GM23338 (cell line): ENCODE results near the gene FAM3D. TPM values are rescaled to one million over a fixed set of nuclear protein-coding genes. Genes with fewer than 3 reads are reported as not detected.

Source experiments
- ATAC-seq: fragments of 200-7000 bp; cut with Tn5 transposase; 3 replicates; pipeline ENCODE4 v1.9.1; 2020
- DNase-seq: peaks from one replicate; pipeline ENCODE4 v3.0.0-alpha.2; 2015; ENCODE audit warnings: low spot score
- H2AFZ ChIP-seq: fragments of 200-600 bp; sonication (generic); 2 replicates; pipeline ENCODE4 v1.8.0; 2016; ENCODE audit warnings: antibody characterized with exemption, mild to moderate bottlenecking, moderate library complexity
- H3F3A ChIP-seq: fragments of 200-600 bp; sonication (generic); replicated peaks from 2 replicates; pipeline ENCODE4 v1.8.0; 2017; ENCODE audit warnings: antibody characterized with exemption, mixed run types, low read depth
- H3K27ac ChIP-seq: fragments of 200-600 bp; sonication (generic); 2 replicates; pipeline ENCODE4 v1.6.1; 2016; ENCODE audit warnings: low read depth
- H3K27me3 ChIP-seq: fragments of 200-600 bp; sonication (generic); 2 replicates; pipeline ENCODE4 v1.8.0; 2016; ENCODE audit warnings: mild to moderate bottlenecking, mixed run types, moderate library complexity; ENCODE audit not compliant: insufficient read depth
- H3K36me3 ChIP-seq: fragments of 200-600 bp; sonication (generic); 2 replicates; pipeline ENCODE4 v1.8.0; 2016; ENCODE audit warnings: mild to moderate bottlenecking; ENCODE audit not compliant: insufficient read depth
- H3K4me1 ChIP-seq: fragments of 200-600 bp; sonication (generic); 2 replicates; pipeline ENCODE4 v1.8.0; 2016; ENCODE audit warnings: mild to moderate bottlenecking, moderate library complexity; ENCODE audit not compliant: insufficient read depth
- H3K4me2 ChIP-seq: fragments of 200-600 bp; sonication (generic); 2 replicates; pipeline ENCODE4 v1.7.1; 2017; ENCODE audit warnings: mixed run types
- H3K4me3 ChIP-seq: fragments of 200-600 bp; sonication (generic); 2 replicates; pipeline ENCODE4 v1.6.1; 2016; ENCODE audit warnings: mixed run types
- H3K79me2 ChIP-seq: fragments of 200-600 bp; sonication (generic); replicated peaks from 2 replicates; pipeline ENCODE4 v1.8.0; 2017; ENCODE audit warnings: mild to moderate bottlenecking; ENCODE audit not compliant: insufficient read depth
- H3K9me2 ChIP-seq: fragments of 200-600 bp; sonication (generic); 2 replicates; pipeline ENCODE4 v1.8.0; 2017; ENCODE audit not compliant: insufficient read depth
- H4K20me1 ChIP-seq: fragments of 200-600 bp; sonication (generic); replicated peaks from 2 replicates; pipeline ENCODE4 v1.8.0; 2017; ENCODE audit warnings: mild to moderate bottlenecking; ENCODE audit not compliant: insufficient read depth
- H3K27ac Mint-ChIP-seq: 2 replicates; pipeline ENCODE4 v1.8.0; 2020; ENCODE audit warnings: inconsistent platforms, mild to moderate bottlenecking, moderate library complexity, mixed read lengths
- H3K27me3 Mint-ChIP-seq: 3 replicates; pipeline ENCODE4 v1.8.0; 2022; ENCODE audit warnings: low read depth, mild to moderate bottlenecking, moderate library complexity, mixed read lengths, inconsistent platforms; ENCODE audit not compliant: insufficient read depth, poor library complexity
- H3K36me3 Mint-ChIP-seq: 3 replicates; pipeline ENCODE4 v1.8.0; 2021; ENCODE audit warnings: low read depth, mild to moderate bottlenecking, inconsistent platforms, moderate library complexity, mixed read lengths
- H3K4me1 Mint-ChIP-seq: 3 replicates; pipeline ENCODE4 v1.8.0; 2020; ENCODE audit warnings: mild to moderate bottlenecking, inconsistent platforms, mixed read lengths
- H3K4me3 Mint-ChIP-seq: 3 replicates; pipeline ENCODE4 v1.8.0; 2021; ENCODE audit warnings: moderate library complexity, mild to moderate bottlenecking, inconsistent platforms, mixed read lengths
- H3K9me3 Mint-ChIP-seq: 3 replicates; pipeline ENCODE4 v1.8.0; 2020; ENCODE audit warnings: moderate library complexity, mild to moderate bottlenecking, inconsistent platforms, mixed read lengths
- CREB1 ChIP-seq: fragments of 250-450 bp; sonication (Bioruptor Pico); IDR thresholded peaks from 2 replicates; pipeline ENCODE4 v1.5.0; 2020; ENCODE audit warnings: low read depth, mild to moderate bottlenecking, moderate library complexity
- EZH2phosphoT487 ChIP-seq: fragments of 200-600 bp; sonication (generic); IDR thresholded peaks from one replicate; pipeline ENCODE4 v1.8.1; 2018; ENCODE audit warnings: antibody characterized with exemption; ENCODE audit not compliant: unreplicated experiment
- NANOG ChIP-seq: IDR thresholded peaks from 2 replicates; pipeline ENCODE4 v1.6.1; 2016; ENCODE audit warnings: antibody characterized with exemption, borderline replicate concordance
- POLR2AphosphoS5 ChIP-seq: IDR thresholded peaks from 2 replicates; pipeline ENCODE4 v1.6.1; 2016; ENCODE audit warnings: antibody characterized with exemption, low read depth
- STAT1 ChIP-seq: IDR thresholded peaks from one replicate; pipeline ENCODE4 v1.6.1; 2016; ENCODE audit warnings: antibody characterized with exemption; ENCODE audit not compliant: unreplicated experiment
- ZNF114 ChIP-seq: fragments of 250-450 bp; sonication (Bioruptor Pico); IDR thresholded peaks from 2 replicates; pipeline ENCODE4 v1.5.0; 2020; ENCODE audit warnings: mild to moderate bottlenecking, moderate library complexity
- ZNF331 ChIP-seq: fragments of 250-450 bp; sonication (Bioruptor Pico); IDR thresholded peaks from 2 replicates; pipeline ENCODE4 v1.5.0; 2020; ENCODE audit warnings: low read depth, mild to moderate bottlenecking, moderate library complexity
- polyA plus RNA-seq: library from polyadenylated mRNA; unstranded; fragments of >200 nt; fragmentation: Nextera tagmentation; extraction: Ambion mirVana; gene quantifications from 2 replicates; pipeline ENCODE4 v1.2.1, GENCODE V29; 2016
- total RNA-seq: library from RNA; depleted of rRNA; stranded (reverse); fragments of >200 nt; shearing (Covaris generic); gene quantifications from 2 replicates; pipeline ENCODE4 v1.2.3, GENCODE V29; 2014
- TF ChIP-seq, protein P1 (sequence below): IDR thresholded peaks from 2 replicates; pipeline ENCODE4 v1.6.1; 2016; ENCODE audit warnings: antibody characterized with exemption
- TF ChIP-seq, protein P2 (sequence below): IDR thresholded peaks from one replicate; pipeline ENCODE4 v1.6.1; 2018; ENCODE audit warnings: antibody characterized with exemption; ENCODE audit not compliant: unreplicated experiment
- TF ChIP-seq, protein P3 (sequence below), 2 experiments: fragments of 200-600 bp in 1 of 2; sonication (generic) in 1 of 2; conservative IDR thresholded peaks; 2 replicates each; pipeline versions ENCODE4 v1.5.1 to v1.6.1; 2016 to 2017; ENCODE audit warnings: antibody characterized with exemption in 2 of 2, low read depth in 2 of 2, mild to moderate bottlenecking in 2 of 2, moderate library complexity in 1 of 2

The FAM3D gene
- total and polyA plus RNA-seq, 2 experiments from 2014 or later, result 0.26 TPM; not detected in 1

DNA sequence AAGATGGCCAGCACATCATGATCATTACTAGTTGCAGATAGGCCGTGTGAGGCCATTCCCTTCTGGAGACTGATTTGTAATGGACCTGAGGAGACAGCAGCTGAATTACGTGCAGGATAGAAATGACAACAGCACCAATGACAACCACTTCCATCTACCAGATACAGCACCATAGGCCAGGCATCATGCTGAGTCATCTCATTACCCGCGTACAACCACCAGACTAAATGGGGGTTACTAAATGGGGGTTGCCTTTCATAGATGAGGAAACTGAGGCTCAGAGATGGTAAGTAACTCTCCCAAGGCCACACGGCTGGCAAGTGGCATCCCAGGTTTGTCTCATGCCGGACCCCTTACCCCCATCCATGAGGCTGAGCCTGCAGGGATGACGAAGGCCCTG is 56.6 kb downstream of the FAM3D start:
- H2AFZ ChIP-seq, result no peak overlapping the region
- H3K4me3 ChIP-seq, result no peak overlapping the region
- H3K79me2 ChIP-seq, result no peaks in the 10 kb centered on the region
- no peaks in the 10 kb centered on the region; the same call in 2 of the 3 replicates for H3K4me1 Mint-ChIP-seq
- no peak overlapping the region for H3K4me3 Mint-ChIP-seq
- H3K4me1 ChIP-seq, result no peaks in the 10 kb centered on the region
- no peak overlapping the region for H3K27ac Mint-ChIP-seq
- no peaks in the 10 kb centered on the region for H3K9me2 ChIP-seq
- TF ChIP-seq, protein P1, sequence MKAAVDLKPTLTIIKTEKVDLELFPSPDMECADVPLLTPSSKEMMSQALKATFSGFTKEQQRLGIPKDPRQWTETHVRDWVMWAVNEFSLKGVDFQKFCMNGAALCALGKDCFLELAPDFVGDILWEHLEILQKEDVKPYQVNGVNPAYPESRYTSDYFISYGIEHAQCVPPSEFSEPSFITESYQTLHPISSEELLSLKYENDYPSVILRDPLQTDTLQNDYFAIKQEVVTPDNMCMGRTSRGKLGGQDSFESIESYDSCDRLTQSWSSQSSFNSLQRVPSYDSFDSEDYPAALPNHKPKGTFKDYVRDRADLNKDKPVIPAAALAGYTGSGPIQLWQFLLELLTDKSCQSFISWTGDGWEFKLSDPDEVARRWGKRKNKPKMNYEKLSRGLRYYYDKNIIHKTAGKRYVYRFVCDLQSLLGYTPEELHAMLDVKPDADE, result no peak
- TF ChIP-seq STAT1, result no peak
- TF ChIP-seq, protein P2, sequence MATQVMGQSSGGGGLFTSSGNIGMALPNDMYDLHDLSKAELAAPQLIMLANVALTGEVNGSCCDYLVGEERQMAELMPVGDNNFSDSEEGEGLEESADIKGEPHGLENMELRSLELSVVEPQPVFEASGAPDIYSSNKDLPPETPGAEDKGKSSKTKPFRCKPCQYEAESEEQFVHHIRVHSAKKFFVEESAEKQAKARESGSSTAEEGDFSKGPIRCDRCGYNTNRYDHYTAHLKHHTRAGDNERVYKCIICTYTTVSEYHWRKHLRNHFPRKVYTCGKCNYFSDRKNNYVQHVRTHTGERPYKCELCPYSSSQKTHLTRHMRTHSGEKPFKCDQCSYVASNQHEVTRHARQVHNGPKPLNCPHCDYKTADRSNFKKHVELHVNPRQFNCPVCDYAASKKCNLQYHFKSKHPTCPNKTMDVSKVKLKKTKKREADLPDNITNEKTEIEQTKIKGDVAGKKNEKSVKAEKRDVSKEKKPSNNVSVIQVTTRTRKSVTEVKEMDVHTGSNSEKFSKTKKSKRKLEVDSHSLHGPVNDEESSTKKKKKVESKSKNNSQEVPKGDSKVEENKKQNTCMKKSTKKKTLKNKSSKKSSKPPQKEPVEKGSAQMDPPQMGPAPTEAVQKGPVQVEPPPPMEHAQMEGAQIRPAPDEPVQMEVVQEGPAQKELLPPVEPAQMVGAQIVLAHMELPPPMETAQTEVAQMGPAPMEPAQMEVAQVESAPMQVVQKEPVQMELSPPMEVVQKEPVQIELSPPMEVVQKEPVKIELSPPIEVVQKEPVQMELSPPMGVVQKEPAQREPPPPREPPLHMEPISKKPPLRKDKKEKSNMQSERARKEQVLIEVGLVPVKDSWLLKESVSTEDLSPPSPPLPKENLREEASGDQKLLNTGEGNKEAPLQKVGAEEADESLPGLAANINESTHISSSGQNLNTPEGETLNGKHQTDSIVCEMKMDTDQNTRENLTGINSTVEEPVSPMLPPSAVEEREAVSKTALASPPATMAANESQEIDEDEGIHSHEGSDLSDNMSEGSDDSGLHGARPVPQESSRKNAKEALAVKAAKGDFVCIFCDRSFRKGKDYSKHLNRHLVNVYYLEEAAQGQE, result no peak
- TF ChIP-seq CREB1, result no peak
- no peak for TF ChIP-seq ZNF331
- TF ChIP-seq NANOG, result no peak
- H3K9me3 Mint-ChIP-seq, result no peaks in the 10 kb centered on the region
- ATAC-seq (no peak), DNase-seq (no peak)
- H3K27me3 ChIP-seq, result no peaks in the 10 kb centered on the region
- H3K36me3 ChIP-seq, result no peaks in the 10 kb centered on the region
- H3K4me2 ChIP-seq, result no peak overlapping the region
- peaks cover 5% of the 10 kb centered on the region for H3K27me3 Mint-ChIP-seq
- no peaks in the 10 kb centered on the region for H3K36me3 Mint-ChIP-seq
- H3F3A ChIP-seq, result no peaks in the 10 kb centered on the region
- no peaks in the 10 kb centered on the region for H4K20me1 ChIP-seq
- H3K27ac ChIP-seq, result no peak overlapping the region

DNA sequence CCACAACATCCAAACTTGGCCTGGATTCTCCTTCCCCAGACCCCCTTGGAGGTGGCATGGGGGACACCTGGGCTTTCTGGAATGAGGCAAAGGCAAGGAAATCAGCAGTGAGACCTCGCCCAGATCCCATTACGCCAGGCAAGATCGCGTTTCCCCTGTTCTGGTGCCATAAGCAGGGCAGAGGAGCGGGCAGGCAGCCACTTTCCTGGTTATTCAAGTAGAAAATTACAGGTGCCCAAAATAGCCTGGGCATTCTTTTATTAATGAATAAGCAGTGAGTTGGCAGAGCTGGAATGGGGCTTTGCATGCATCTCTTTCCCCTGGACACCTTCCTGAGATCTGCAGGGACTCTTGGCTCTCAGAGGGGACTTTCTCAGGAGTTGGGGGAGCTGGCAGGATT is 57.9 kb downstream of the FAM3D start:
- Mint-ChIP-seq H3K27ac (no peak overlapping the region), H3K36me3 (no peaks in the 10 kb centered on the region), H3K4me1 (no peaks in the 10 kb centered on the region), H3K4me3 (no peak overlapping the region), H3K27me3 (peaks cover 4% of the 10 kb centered on the region), H3K9me3 (no peaks in the 10 kb centered on the region)
- Histone ChIP-seq H3K27me3 (no peaks in the 10 kb centered on the region), H3K4me2 (no peak overlapping the region), H3K79me2 (no peaks in the 10 kb centered on the region), H3K4me1 (no peaks in the 10 kb centered on the region), H3K9me2 (no peaks in the 10 kb centered on the region), H3F3A (no peaks in the 10 kb centered on the region), H3K4me3 (no peak overlapping the region), H3K36me3 (no peaks in the 10 kb centered on the region), H4K20me1 (no peaks in the 10 kb centered on the region), H2AFZ (no peak overlapping the region), H3K27ac (no peak overlapping the region)
- DNase-seq, result no peak
- ATAC-seq, result no peak
- TF ChIP-seq EZH2phosphoT487 (no peak), POLR2AphosphoS5 (no peak), ZNF114 (CRISPR knock-in tag) (no peak), ZNF331 (no peak), CREB1 (no peak)
- TF ChIP-seq, protein P3, sequence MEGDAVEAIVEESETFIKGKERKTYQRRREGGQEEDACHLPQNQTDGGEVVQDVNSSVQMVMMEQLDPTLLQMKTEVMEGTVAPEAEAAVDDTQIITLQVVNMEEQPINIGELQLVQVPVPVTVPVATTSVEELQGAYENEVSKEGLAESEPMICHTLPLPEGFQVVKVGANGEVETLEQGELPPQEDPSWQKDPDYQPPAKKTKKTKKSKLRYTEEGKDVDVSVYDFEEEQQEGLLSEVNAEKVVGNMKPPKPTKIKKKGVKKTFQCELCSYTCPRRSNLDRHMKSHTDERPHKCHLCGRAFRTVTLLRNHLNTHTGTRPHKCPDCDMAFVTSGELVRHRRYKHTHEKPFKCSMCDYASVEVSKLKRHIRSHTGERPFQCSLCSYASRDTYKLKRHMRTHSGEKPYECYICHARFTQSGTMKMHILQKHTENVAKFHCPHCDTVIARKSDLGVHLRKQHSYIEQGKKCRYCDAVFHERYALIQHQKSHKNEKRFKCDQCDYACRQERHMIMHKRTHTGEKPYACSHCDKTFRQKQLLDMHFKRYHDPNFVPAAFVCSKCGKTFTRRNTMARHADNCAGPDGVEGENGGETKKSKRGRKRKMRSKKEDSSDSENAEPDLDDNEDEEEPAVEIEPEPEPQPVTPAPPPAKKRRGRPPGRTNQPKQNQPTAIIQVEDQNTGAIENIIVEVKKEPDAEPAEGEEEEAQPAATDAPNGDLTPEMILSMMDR (conservative IDR thresholded peaks at IDR 0.05; ENCODE audit: low read depth in 2 of 2), result no peak
- TF ChIP-seq, protein P1, result no peak
